K562 (cell line): ENCODE data around the gene MBD3L4. TPM values are rescaled to one million over a fixed set of nuclear protein-coding genes. Genes with fewer than 3 reads are reported as not detected.

Source experiments
- ARID1B ChIP-seq: fragments of 450-650 bp; IDR thresholded peaks from 2 replicates; pipeline ENCODE4 v1.6.1; 2016; ENCODE audit warnings: antibody characterized with exemption, mild to moderate bottlenecking, inconsistent platforms
- ARNT ChIP-seq, 2 experiments: fragments of 450-650 bp; IDR thresholded peaks; 2 replicates each; pipeline ENCODE4 v1.6.1; 2016; ENCODE audit warnings: mild to moderate bottlenecking in 1 of 2
- EP300 ChIP-seq: IDR thresholded peaks from 2 replicates; pipeline ENCODE4 v1.6.1; 2012; ENCODE audit warnings: low read length, improper control_type of control experiment
- HIVEP1 ChIP-seq: fragments of 250-450 bp; sonication (Bioruptor Pico); IDR thresholded peaks from 2 replicates; pipeline ENCODE4 v1.4.0; 2020; ENCODE audit warnings: mild to moderate bottlenecking
- KLF16 ChIP-seq: IDR thresholded peaks from 2 replicates; pipeline ENCODE4 v1.6.1; 2016; ENCODE audit warnings: antibody characterized with exemption
- NBN ChIP-seq: fragments of 450-650 bp; IDR thresholded peaks from 2 replicates; pipeline ENCODE4 v1.6.1; 2016; ENCODE audit warnings: low read depth, mild to moderate bottlenecking
- NUFIP1 ChIP-seq: fragments of 450-650 bp; IDR thresholded peaks from 2 replicates; pipeline ENCODE4 v1.6.1; 2018; ENCODE audit not compliant: partially characterized antibody
- PHB2 ChIP-seq: fragments of 450-650 bp; IDR thresholded peaks from 2 replicates; pipeline ENCODE4 v1.6.1; 2017; ENCODE audit warnings: low read depth
- PHF21A ChIP-seq: fragments of 450-650 bp; IDR thresholded peaks from 2 replicates; pipeline ENCODE4 v1.6.1; 2017; ENCODE audit warnings: low read depth, borderline replicate concordance
- POLR2G ChIP-seq: fragments of 200-400 bp; formaldehyde crosslinking; IDR thresholded peaks from 2 replicates; pipeline ENCODE4 v1.6.1; 2017; ENCODE audit warnings: low read depth, mild to moderate bottlenecking, antibody characterized with exemption, low read length, moderate library complexity
- RFX7 ChIP-seq: fragments of 250-450 bp; sonication (Bioruptor Pico); IDR thresholded peaks from 2 replicates; pipeline ENCODE4 v1.5.1; 2021; ENCODE audit warnings: mild to moderate bottlenecking
- RNF2 ChIP-seq: sonication (generic); IDR thresholded peaks from 2 replicates; pipeline ENCODE4 v1.6.1; 2016
- SMARCB1 ChIP-seq: IDR thresholded peaks from 2 replicates; pipeline ENCODE4 v1.6.1; 2011; ENCODE audit warnings: improper control_type of control experiment, low read depth; ENCODE audit not compliant: insufficient read length
- XRCC4 ChIP-seq: IDR thresholded peaks from one replicate; pipeline ENCODE4 v1.6.1; 2011; ENCODE audit not compliant: insufficient read depth, insufficient read length; ENCODE audit errors: extremely low read depth
- ZBTB17 ChIP-seq: fragments of 450-650 bp; formaldehyde crosslinking; IDR thresholded peaks from 2 replicates; pipeline ENCODE4 v1.4.0; 2020; ENCODE audit warnings: mild to moderate bottlenecking
- ZC3H4 ChIP-seq: sonication (generic); formaldehyde crosslinking; IDR thresholded peaks from 2 replicates; pipeline ENCODE4 v1.9.0; 2021; ENCODE audit warnings: missing genetic modification reagents, borderline replicate concordance
- ZNF239 ChIP-seq: fragments of 250-450 bp; sonication (Bioruptor Pico); IDR thresholded peaks from 2 replicates; pipeline ENCODE4 v1.4.0; 2020; ENCODE audit warnings: mild to moderate bottlenecking
- ZNF316 ChIP-seq: fragments of 450-650 bp; IDR thresholded peaks from 2 replicates; pipeline ENCODE4 v1.6.1; 2016
- ZNF584 ChIP-seq: fragments of 200-800 bp; sonication (Bioruptor generic); IDR thresholded peaks from 2 replicates; pipeline ENCODE4 v1.6.1; 2016; ENCODE audit warnings: low read depth, mild to moderate bottlenecking, missing genetic modification characterization, missing compliant biosample characterization
- polyA plus RNA-seq, 8 experiments: library from polyadenylated mRNA; depleted of rRNA in 4 of 8; stranded (reverse) in 5 of 8; unstranded in 3 of 8; fragments of >200 nt; fragmentation: Nextera tagmentation in 2 of 8; fragmentation: Illumina TruSeq in 1 of 8; extraction: Ambion mirVana in 2 of 8; extraction: Trizol in 1 of 8; gene quantifications; 2 replicates each; pipeline versions ENCODE4 v1.2.1 to v1.2.3, GENCODE V29; 2011 to 2014; ENCODE audit warnings: inconsistent platforms in 1 of 8, missing spikeins in 1 of 8
- total RNA-seq, 7 experiments: library from RNA; depleted of rRNA in 6 of 7; stranded (reverse); fragments of >200 nt in 6 of 7; fragmentation: Illumina TruSeq in 2 of 7; extraction: Trizol in 2 of 7; gene quantifications; 2 replicates each; pipeline versions ENCODE4 v1.2.1 to v1.2.3, GENCODE V29; 2011 to 2021; ENCODE audit warnings: low replicate concordance in 1 of 7
- TF ChIP-seq, protein P1 (sequence below): sonication (generic); formaldehyde crosslinking; IDR thresholded peaks from 2 replicates; pipeline ENCODE4 v1.8.1; 2023; ENCODE audit warnings: mild to moderate bottlenecking, missing genetic modification reagents
- TF ChIP-seq, protein P2 (sequence below): fragments of 450-650 bp; formaldehyde crosslinking; IDR thresholded peaks from 2 replicates; pipeline ENCODE4 v1.4.0; 2020; ENCODE audit warnings: mild to moderate bottlenecking, moderate library complexity
- TF ChIP-seq, protein P3 (sequence below): fragments of 200-800 bp; sonication (Bioruptor generic); IDR thresholded peaks from 2 replicates; pipeline ENCODE4 v1.6.1; 2017; ENCODE audit warnings: missing genetic modification characterization, missing compliant biosample characterization
- TF ChIP-seq, protein P4 (sequence below): fragments of 450-650 bp; IDR thresholded peaks from 2 replicates; pipeline ENCODE4 v1.7.1; 2018; ENCODE audit warnings: mild to moderate bottlenecking, low read depth; ENCODE audit not compliant: partially characterized antibody

The MBD3L4 gene
- total and polyA plus RNA-seq, 9 of the 15 experiments (the other 6 are each of a cell fraction or from before 2014, with no cell fraction given): not detected

DNA sequence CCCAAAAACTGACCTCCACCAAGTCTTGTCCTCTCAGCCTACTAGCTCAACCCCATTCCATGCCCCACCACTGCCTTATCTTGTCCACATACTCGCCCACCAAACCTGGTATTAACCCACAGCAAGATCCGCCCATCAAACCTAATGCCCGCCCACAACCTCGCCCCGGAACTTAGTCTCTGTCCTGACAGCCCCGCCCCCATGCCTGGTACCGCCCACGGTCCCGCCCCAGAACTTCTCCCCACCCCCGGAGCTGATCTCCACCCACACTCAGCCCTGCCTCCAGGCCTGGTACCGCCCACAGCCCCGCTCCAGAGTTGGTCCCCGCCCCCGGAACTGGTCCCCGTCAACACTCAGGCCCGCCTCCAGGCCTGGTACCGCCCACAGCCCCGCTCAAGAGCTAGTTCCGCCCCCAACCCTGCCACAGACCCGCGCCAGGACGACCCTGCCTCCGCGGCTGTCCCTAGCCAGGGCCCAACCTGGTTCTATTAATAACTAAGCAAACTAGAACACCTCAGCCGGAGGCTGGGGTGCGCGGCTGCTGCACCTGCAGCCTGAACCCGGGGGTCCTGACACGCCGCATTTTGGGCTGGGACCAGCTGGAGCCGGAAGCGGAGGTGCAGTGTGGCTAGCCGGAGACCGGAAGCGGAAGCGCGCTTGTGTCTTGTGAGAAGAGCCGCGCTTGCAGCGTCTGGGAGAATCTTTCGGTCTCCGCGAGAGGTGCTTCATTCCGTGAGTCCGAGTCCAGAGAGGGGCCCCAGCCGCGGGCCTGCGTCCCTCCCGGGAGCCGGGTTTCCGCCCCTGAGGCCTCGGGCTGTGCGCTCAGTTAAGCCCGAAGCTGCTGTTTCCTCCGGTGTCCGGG, 29.3 kb upstream of the MBD3L4 start, which contains the start of gene ZNF557 (continued):
- TF ChIP-seq ZC3H4 (CRISPR knock-in tag) (no peak), EP300 (peak; percentile 2; the same call in 1 of the 2 replicates), RNF2 (no peak), NUFIP1 (no peak), ZNF316 (no peak), SMARCB1 (no peak), RFX7 (no peak), ZNF239 (CRISPR knock-in tag) (no peak), ZBTB17 (CRISPR knock-in tag) (no peak), PHF21A (no peak), POLR2G (peak; percentile 92), HIVEP1 (no peak), ZNF584 (CRISPR knock-in tag) (no peak), NBN (0 out of 2 replicates have a peak, but pooled peaks have one; percentile 46), ARNT (IDR thresholded peaks at IDR 0.05) (no peak), ARID1B (0 out of 2 replicates have a peak, but pooled peaks have one; percentile 25), PHB2 (no peak), KLF16 (no peak), XRCC4 (no peak)
- TF ChIP-seq, protein P1, sequence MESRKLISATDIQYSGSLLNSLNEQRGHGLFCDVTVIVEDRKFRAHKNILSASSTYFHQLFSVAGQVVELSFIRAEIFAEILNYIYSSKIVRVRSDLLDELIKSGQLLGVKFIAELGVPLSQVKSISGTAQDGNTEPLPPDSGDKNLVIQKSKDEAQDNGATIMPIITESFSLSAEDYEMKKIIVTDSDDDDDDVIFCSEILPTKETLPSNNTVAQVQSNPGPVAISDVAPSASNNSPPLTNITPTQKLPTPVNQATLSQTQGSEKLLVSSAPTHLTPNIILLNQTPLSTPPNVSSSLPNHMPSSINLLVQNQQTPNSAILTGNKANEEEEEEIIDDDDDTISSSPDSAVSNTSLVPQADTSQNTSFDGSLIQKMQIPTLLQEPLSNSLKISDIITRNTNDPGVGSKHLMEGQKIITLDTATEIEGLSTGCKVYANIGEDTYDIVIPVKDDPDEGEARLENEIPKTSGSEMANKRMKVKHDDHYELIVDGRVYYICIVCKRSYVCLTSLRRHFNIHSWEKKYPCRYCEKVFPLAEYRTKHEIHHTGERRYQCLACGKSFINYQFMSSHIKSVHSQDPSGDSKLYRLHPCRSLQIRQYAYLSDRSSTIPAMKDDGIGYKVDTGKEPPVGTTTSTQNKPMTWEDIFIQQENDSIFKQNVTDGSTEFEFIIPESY (CRISPR knock-in tag): no peak
- TF ChIP-seq, protein P2, sequence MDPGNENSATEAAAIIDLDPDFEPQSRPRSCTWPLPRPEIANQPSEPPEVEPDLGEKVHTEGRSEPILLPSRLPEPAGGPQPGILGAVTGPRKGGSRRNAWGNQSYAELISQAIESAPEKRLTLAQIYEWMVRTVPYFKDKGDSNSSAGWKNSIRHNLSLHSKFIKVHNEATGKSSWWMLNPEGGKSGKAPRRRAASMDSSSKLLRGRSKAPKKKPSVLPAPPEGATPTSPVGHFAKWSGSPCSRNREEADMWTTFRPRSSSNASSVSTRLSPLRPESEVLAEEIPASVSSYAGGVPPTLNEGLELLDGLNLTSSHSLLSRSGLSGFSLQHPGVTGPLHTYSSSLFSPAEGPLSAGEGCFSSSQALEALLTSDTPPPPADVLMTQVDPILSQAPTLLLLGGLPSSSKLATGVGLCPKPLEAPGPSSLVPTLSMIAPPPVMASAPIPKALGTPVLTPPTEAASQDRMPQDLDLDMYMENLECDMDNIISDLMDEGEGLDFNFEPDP (CRISPR knock-in tag): no peak
- TF ChIP-seq, protein P3, sequence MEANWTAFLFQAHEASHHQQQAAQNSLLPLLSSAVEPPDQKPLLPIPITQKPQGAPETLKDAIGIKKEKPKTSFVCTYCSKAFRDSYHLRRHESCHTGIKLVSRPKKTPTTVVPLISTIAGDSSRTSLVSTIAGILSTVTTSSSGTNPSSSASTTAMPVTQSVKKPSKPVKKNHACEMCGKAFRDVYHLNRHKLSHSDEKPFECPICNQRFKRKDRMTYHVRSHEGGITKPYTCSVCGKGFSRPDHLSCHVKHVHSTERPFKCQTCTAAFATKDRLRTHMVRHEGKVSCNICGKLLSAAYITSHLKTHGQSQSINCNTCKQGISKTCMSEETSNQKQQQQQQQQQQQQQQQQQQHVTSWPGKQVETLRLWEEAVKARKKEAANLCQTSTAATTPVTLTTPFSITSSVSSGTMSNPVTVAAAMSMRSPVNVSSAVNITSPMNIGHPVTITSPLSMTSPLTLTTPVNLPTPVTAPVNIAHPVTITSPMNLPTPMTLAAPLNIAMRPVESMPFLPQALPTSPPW (CRISPR knock-in tag): peak; percentile 54; the same call in 1 of the 2 replicates
- TF ChIP-seq, protein P4, sequence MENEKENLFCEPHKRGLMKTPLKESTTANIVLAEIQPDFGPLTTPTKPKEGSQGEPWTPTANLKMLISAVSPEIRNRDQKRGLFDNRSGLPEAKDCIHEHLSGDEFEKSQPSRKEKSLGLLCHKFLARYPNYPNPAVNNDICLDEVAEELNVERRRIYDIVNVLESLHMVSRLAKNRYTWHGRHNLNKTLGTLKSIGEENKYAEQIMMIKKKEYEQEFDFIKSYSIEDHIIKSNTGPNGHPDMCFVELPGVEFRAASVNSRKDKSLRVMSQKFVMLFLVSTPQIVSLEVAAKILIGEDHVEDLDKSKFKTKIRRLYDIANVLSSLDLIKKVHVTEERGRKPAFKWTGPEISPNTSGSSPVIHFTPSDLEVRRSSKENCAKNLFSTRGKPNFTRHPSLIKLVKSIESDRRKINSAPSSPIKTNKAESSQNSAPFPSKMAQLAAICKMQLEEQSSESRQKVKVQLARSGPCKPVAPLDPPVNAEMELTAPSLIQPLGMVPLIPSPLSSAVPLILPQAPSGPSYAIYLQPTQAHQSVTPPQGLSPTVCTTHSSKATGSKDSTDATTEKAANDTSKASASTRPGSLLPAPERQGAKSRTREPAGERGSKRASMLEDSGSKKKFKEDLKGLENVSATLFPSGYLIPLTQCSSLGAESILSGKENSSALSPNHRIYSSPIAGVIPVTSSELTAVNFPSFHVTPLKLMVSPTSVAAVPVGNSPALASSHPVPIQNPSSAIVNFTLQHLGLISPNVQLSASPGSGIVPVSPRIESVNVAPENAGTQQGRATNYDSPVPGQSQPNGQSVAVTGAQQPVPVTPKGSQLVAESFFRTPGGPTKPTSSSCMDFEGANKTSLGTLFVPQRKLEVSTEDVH: peak; percentile 96
